ENCODE measurements around the gene SLC24A3.

The SLC24A3 gene

GRCh38 chr20:19212469-19212815, at the start of gene SLC24A3:
SLC24A3 (plus strand) TSS chr20:19212642.
- DNase-seq = no peak

GRCh38 chr20:19170148-19170547, 42.3 kb upstream of the SLC24A3 start:
- DNase-seq = no peak

DNA sequence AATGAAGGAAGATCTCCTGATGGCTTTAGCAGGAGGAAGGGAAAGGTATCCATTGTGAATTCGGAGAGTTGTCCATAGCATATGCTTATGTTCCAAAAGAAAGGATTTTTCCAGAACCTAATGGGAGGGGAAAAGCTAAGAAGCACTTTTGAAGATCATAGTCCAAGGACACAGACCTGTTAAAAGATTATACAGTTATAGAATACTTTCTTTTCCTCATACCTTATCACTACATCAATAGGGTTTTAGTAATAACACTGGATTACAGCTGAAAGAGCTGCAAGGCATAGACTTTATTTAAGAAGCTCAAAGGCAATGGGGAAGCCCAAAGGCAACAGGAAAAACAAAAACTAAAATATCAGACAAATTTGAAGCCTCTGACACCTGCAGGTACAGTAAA, 39.8 kb upstream of the SLC24A3 start:
- no peak for DNase-seq

DNA sequence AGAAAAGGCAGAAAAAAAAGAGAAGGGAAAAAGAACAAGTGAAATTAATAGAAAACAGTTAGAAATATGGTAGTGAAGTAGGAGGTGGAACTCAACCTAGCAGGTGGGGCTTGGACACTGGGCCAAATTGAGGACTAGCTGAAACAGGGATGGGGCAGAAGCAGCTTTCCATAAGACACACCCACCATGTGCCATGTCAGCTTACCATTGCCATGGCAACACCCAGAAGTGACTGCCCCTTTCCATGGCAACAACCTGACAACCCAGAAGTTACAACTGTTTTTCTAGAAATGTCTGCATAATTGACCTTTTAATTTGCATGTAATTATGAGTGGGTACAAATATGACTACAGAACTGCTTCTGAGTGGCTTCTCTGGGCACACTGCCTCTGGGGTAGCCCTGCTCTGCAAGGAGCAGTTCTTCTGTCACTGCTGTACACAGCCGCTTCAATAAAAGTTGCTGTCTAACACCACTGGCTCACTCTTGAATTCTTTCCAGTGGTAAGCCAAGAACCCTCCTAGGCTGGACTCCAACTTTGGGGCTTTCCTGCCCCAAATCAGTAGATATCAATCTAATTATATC, 35.9 kb upstream of the SLC24A3 start:
- DNase-seq = no peak

DNA sequence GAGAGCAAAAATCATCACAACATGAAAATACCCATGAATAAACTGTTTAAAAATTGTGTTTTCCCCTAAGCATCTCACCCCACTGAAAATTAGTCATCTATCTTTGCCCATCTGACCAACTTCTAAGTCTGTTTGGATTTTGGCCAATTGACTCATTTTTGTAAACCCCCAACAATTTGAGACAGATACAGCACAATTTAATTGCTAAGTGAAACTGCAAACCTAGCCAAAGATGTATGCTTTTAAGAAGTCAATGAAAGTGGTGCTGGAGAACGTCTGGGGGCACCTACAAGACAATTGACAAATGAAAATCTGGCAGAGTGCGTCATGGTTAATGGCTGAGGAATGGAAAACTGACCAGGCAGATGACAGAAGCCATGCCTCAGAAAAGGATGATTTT, 30.9 kb upstream of the SLC24A3 start:
- no peak for DNase-seq

- DNase-seq = no peak
Measured at GRCh38 chr20:19185083-19185482, 27.4 kb upstream of the SLC24A3 start.

- no peak for DNase-seq
Measured at GRCh38 chr20:19193349-19193748, 19.1 kb upstream of the SLC24A3 start.

DNA sequence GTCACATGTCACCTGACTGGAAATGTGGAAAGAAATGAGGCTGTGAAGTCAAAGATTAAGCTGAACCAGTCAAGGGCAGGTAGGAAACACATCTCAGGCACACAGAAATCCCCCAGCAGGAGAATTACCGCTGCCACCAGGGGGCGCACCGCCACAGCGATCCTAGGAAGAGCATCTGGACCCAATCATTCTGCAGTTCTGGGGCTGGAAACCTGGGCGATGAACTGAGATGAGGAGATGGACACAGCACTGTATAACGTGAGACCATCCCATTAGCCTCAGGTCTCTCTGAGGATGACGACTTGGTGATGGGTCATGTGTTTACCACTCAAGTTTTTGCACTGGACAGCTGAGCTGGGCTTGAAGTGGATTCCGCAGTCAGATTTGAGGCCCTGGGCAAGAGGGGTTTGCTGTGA, 6.5 kb upstream of the SLC24A3 start:
- DNase-seq = peak; percentile 81

GRCh38 chr20:19207541-19207940, 4.9 kb upstream of the SLC24A3 start:
- DNase-seq = no peak

GRCh38 chr20:19210391-19211155, 1.9 kb upstream of the SLC24A3 start:
- no peak for DNase-seq

DNA sequence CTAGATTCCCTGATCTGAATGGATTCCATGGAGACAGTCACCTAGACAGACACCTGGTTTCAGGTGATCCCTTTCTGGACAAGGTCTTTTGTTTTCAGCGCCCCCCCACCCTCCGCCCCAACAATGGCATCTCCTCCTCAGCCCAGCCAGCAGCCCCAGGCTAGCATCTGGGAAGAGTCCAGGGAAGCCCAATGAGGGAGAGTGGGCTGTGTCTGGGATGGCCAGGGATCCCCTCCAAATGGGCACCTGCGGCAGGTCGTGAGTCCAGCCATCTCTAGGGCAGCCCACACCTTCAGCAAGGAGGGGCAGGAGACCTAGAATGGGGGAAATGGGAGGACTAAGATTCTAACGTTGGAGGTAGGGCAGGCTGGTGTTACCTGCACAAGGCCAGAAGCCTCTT, 1.2 kb upstream of the SLC24A3 start:
- DNase-seq = no peak

DNA sequence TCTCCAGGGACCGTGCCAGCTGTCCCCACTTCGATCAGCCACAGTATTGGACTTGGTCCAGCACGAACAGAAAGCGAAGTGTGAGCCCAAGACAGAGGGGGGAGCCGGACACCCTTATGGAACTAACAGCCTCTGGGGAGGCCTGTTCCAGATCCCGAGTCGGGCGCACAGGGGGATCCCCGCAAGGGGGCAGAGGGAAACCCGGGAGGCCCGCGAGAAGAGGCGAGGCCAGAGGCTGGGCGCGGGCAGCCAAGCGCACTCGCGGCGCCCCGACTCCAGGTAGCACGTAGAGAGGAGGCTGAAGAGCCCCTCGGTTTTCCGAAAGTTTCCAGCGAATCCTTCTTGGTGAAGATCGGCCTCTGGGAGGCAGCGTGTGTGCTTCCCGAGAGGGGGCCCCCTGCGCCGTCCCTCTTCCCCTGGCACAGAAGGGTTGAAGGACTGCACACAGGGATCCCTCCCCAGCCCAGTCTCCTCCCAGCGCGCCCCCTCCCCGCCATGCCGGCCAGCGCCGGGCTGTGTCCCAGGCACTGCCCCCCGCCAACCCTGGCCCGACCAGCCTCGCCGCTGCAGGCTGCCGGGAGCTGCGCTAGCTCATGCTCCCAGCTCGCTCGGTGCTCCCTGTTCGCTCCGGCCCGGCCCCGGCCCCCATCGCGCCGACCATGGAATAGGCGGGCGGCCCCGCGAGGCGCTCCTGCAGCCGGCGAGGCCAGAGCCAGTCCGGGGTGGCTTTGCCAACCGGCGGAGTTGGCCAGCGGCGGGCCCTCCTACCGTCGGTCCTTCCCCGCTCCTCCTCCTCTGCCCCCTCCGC, 577 bp upstream of the SLC24A3 start:
- DNase-seq = no peak

GRCh38 chr20:19212821-19213502, 520 bp downstream of the SLC24A3 start:
- DNase-seq = peak; percentile 57

DNA sequence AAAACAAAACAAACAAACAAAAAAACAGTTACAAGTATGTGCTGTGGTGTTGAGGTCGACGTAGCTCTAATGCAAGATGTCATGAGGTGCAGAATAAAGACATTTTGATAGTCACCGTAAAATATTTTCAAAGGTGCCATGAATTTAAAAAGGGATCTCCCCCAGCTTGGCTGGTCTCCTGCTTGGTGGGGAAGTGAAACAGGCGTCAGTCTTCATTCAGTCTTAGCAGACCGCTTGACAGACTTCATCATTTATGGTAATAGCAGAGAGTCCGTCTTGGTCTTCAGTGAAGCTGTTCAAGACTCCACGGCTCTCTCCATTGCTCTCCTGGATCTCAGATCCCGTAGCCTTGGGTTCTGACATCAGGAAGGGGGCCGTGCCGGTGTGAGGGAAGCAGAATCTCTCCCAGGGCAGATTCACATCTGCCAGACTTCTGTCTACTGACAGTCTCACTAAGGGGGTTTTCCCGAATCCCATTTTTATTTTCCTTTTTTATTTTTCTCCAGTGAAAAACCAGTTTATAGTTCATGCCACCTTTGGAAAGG, 1.6 kb downstream of the SLC24A3 start:
- DNase-seq = no peak

DNA sequence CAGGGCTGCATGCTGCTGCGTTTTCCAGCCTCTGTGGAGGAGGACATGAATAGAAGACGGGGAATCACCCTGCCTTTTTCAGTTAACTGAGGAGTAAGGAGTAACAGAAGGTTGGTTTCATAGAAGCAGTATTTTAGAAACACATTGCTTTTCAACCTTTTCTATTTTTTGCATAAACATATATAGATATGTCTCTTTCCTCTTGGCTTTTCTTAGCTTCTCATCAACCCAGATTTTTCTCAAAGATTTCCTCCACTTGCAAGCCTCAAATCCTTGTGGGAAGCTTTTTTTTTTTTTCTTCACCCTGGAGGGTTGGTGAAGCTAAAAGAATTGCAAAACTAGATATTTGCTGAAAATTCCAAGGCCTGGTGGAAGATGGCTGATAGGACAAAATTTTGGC, 6.0 kb downstream of the SLC24A3 start:
- no peak for DNase-seq

GRCh38 chr20:19222520-19223040, 10.1 kb downstream of the SLC24A3 start:
- no peak for DNase-seq

DNA sequence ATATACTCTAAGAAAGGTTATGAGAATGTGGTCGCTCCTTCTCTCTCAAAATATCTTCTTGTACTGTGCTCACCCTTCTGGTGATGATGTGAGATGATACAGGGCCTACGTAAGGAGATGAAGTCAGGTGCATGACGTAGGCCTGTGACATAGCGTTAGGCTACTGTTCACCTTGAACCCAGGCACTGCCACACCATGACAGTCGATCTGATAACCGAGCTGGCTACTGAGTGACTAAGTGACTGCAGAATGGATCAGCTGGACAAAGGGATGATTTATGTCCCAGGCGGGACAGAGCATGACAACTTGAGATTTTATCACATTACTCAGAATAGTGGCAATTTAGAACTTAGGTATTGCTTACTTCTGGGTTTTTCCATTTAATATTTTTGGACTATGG, 11.2 kb downstream of the SLC24A3 start:
- no peak for DNase-seq

DNA sequence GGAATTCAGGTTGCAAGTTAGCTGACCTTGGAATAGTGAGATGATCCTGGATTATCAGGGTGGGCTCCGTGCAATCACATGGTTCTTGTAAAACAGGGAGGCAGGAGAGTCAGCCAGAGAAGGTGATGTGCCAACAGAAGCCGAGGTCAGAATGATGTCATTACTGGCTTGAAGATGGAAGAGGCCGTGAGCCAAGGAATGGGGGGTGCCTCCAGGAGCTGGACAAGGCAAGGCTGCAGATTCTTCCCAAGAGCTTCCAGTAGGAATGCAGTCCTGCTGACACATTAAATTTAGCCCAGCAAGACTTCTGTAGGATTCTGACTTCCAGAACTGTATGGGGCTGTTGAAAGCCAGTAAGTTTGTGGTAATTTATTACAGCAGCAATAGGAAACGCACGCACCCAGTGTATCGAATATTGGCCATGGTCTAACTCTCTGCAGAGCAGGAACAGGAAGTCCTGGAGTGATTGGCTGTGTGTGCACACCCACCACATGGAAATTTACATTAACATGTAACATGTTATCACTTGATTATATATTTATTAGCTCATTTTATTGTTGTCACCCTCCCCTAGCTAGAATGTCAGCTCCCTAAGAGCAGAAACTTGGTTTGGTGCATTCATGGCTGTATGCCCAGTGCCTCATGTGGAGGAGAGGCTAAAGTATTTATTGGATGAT, 19.1 kb downstream of the SLC24A3 start:
- DNase-seq = no peak

DNA sequence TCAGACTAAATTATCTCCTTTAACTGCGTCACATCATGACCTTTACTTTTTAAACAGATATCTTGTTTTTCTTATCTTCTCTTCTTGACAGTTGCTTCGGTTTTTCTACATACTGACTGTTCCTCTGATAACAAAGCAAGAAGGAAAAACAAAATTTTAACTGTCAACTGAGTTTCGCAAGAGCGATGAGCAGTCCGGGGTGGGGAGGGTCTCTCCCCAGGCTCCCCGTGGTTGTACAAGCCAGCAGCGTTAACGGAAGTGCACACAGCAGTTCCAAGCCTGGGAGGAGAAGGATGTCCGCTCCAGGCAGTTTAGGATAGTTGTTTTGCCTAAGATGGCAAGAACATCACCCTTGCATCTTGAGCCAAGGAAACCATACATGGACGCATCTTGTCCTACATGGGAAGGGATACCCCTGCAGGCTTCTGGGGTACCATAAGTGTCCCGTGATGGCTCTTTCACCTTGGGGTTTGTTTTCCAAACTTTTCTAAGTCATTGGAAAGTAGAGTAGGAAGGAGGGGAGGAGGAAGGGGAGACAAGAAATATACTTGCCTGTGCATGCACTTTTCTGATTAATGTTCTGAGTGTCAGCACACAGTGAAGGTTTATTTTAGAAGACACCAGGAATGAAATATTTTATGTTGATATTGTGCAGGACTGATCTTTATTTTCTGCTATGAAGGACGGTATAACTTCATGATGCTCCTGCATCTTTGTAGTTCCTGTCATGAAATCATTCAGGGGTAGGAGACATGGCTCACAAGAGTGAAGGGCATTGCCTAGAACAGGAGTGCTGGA, 20.8 kb downstream of the SLC24A3 start:
- DNase-seq = no peak

DNA sequence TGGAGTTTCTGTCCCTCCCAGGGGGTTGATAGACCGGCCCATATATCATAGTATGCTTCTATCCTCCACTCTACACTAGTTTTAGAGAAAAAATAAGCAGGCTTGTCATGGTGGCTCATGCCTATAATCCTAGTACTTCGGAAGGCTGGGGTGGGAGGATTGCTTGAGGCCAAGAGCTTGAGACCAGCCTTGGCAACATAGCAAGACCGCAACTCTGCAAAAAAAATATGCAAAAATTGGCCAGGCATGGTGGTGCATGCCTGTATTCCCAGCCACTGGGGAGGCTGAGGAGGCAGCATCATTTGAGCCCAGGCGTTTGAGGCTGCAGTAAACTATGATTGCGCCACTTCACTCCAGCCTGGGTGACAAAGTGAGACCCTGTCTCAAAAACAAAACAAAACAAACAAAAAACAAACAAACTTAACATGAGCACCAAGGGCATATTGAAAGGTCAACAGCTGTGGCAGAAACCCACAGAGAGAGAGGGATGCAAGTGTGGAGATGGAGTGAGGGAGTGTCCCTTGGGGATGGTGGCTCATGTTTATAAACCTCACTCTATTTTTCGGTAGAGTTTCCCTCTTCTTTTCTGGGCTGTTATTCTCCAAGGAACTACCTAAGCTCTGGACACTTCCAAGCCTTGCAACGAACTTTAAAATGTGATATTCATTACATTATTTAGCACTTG, 24.1 kb downstream of the SLC24A3 start:
- DNase-seq = no peak

DNA sequence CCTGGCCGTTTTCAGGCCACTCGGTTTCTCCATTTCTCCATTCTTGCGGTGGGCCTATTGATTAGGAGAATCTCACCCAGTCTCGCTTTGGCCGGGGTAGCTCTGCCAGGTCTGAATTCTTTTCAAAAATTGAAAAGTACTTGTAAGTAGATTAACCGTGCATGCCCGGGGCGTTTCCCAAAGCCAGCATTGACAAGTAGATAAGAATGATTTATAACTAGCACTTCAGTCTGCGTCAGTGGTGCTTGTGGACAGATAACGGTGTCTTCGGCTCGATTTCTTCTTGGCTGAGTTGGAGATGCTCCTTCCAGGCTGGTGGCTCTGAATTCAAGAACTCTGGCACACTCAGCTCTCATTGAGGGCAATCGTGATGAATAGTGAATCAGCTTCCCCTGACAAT, 29.0 kb downstream of the SLC24A3 start:
- no peak for DNase-seq
